GM12878 (cell line): ENCODE measurements around the gene WFDC6.

ENCODE experiments used
- CBFB ChIP-seq: IDR thresholded peaks from 2 replicates; pipeline ENCODE4 v1.6.1; 2016; ENCODE audit warnings: antibody characterized with exemption, low read depth
- CEBPB ChIP-seq, 2 experiments: fragments of 150-350 bp in 1 of 2; IDR thresholded peaks; 2 replicates each; pipeline ENCODE4 v1.6.1; 2012 to 2014; ENCODE audit warnings: low read depth in 2 of 2, low read length in 2 of 2, borderline replicate concordance in 1 of 2, inconsistent platforms in 1 of 2
- CTCF ChIP-seq, 3 experiments: IDR thresholded peaks in 2 of 3; conservative IDR thresholded peaks in 1 of 3; 2 replicates each; pipeline ENCODE4 v1.5.1; 2011; ENCODE audit warnings: low read depth in 3 of 3, low read length in 3 of 3, mild to moderate bottlenecking in 3 of 3, control low read depth in 2 of 3, moderate library complexity in 2 of 3, inconsistent platforms in 1 of 3, mixed read lengths in 1 of 3; ENCODE audit not compliant: control insufficient read depth in 2 of 3, insufficient read depth in 1 of 3; ENCODE audit errors: extremely low read depth in 1 of 3
- EZH2 ChIP-seq: IDR thresholded peaks from 2 replicates; pipeline ENCODE4 v1.6.1; 2012; ENCODE audit warnings: low read depth, mild to moderate bottlenecking, control low read depth, inconsistent platforms, low read length, borderline replicate concordance; ENCODE audit not compliant: control insufficient read depth
- RBBP5 ChIP-seq: fragments of 200-600 bp; sonication (generic); conservative IDR thresholded peaks from 2 replicates; pipeline ENCODE4 v1.6.1; 2016
- REST ChIP-seq: IDR thresholded peaks from 2 replicates; pipeline ENCODE4 v1.6.1; 2012; ENCODE audit warnings: mild to moderate bottlenecking, low read depth, low read length
- RFX5 ChIP-seq: IDR thresholded peaks from 2 replicates; pipeline ENCODE4 v1.6.1; 2011; ENCODE audit warnings: low read depth, low read length, improper control_type of control experiment
- TF ChIP-seq, protein P1 (sequence below): IDR thresholded peaks from 2 replicates; pipeline ENCODE4 v1.6.1; 2012; ENCODE audit warnings: low read depth, low read length, improper control_type of control experiment
- TF ChIP-seq, protein P2 (sequence below): fragments of 450-650 bp; IDR thresholded peaks from 2 replicates; pipeline ENCODE4 v1.6.1; 2016; ENCODE audit warnings: mild to moderate bottlenecking

DNA sequence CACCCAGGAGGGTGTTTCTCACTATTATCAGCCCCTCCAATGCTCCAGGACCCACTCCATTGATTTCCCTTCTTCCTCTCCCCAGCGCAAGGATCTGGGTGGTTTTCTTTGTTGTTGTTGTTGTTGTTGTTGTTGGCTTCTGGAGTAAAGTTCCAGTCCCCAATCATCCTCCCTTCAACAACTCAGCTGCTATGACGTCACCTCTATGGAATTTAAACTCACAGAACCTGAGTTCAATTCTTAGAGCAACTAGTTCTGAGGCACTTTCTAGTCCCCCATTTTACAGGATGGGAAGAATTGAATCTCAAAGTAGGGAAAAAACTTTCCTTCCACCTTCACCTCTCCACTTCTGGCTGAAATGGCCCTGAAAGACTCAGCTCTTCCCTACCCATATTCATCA is 49.5 kb upstream of the WFDC6 start:
- no peak for TF ChIP-seq CEBPB (IDR thresholded peaks at IDR 0.05; ENCODE audit: borderline replicate concordance in 1 of 2, low read depth in 2 of 2, low read length in 2 of 2)
- TF ChIP-seq RBBP5 = no peak
- TF ChIP-seq, protein P1, sequence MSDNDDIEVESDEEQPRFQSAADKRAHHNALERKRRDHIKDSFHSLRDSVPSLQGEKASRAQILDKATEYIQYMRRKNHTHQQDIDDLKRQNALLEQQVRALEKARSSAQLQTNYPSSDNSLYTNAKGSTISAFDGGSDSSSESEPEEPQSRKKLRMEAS = no peak
- TF ChIP-seq EZH2 = no peak
- no peak for TF ChIP-seq CTCF (IDR thresholded peaks at IDR 0.05 in 2 of 3, conservative IDR thresholded peaks at IDR 0.05 in 1 of 3; ENCODE audit: control insufficient read depth in 2 of 3, extremely low read depth in 1 of 3, insufficient read depth in 1 of 3, low read depth in 3 of 3, low read length in 3 of 3)
- no peak for TF ChIP-seq CBFB
- TF ChIP-seq REST = no peak
- no peak for TF ChIP-seq RFX5
- TF ChIP-seq, protein P2, sequence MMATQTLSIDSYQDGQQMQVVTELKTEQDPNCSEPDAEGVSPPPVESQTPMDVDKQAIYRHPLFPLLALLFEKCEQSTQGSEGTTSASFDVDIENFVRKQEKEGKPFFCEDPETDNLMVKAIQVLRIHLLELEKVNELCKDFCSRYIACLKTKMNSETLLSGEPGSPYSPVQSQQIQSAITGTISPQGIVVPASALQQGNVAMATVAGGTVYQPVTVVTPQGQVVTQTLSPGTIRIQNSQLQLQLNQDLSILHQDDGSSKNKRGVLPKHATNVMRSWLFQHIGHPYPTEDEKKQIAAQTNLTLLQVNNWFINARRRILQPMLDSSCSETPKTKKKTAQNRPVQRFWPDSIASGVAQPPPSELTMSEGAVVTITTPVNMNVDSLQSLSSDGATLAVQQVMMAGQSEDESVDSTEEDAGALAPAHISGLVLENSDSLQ = no peak
